Panc1 (cell line): ENCODE results near the gene TUBGCP3. TPM values are rescaled to one million over a fixed set of nuclear protein-coding genes. Genes with fewer than 3 reads are reported as not detected.

ENCODE experiments used
- ATAC-seq: fragments of 200-7000 bp; cut with Tn5 transposase; 2 replicates; pipeline ENCODE4 v1.9.1; 2020; ENCODE audit warnings: mild to moderate bottlenecking, moderate library complexity
- BruUV-seq: library from RNA; stranded (reverse); fragments of 400-500 nt; replicated peaks from 2 replicates; lab custom pipeline; 2021; lab: Mats Ljungman, UMichigan
- CTCF ChIA-PET: fragments of 300-600 bp; sonication (Branson Sonifier 250); formaldehyde crosslinking; loops from one replicate; lab custom pipeline; 2022; ENCODE audit warnings: antibody characterized with exemption; lab: Charles Lee
- POLR2A ChIA-PET: fragments of 300-600 bp; sonication (Branson Sonifier 250); formaldehyde crosslinking; loops from one replicate; lab custom pipeline; 2022; ENCODE audit warnings: antibody characterized with exemption; lab: Charles Lee
- DNase-seq: peaks from one replicate; pipeline ENCODE4 v3.0.0-alpha.2; 2010; ENCODE audit warnings: low read depth, low spot score
- H3K27ac ChIP-seq: 2 replicates; pipeline ENCODE4 v1.5.1; 2011; ENCODE audit warnings: mild to moderate bottlenecking, low read length, inconsistent platforms
- H3K27me3 ChIP-seq: fragments of 200-500 bp; sonication (Bioruptor generic); 2 replicates; pipeline ENCODE4 v1.6.0; 2014; ENCODE audit warnings: low read length, inconsistent platforms; ENCODE audit not compliant: control insufficient read depth, insufficient read depth
- H3K36me3 ChIP-seq: fragments of 200-500 bp; sonication (Bioruptor generic); 2 replicates; pipeline ENCODE4 v1.5.1; 2014; ENCODE audit warnings: inconsistent platforms, mild to moderate bottlenecking, low read length, moderate library complexity; ENCODE audit not compliant: control insufficient read depth, insufficient read depth
- H3K4me1 ChIP-seq: 2 replicates; pipeline ENCODE4 v1.5.1; 2011; ENCODE audit warnings: inconsistent platforms, mild to moderate bottlenecking, low read length, moderate library complexity; ENCODE audit not compliant: control insufficient read depth, insufficient read depth
- H3K4me3 ChIP-seq, 2 experiments: 2 replicates each; pipeline ENCODE4 v1.5.1; 2011 to 2012; ENCODE audit warnings: low read depth in 2 of 2, low read length in 2 of 2, mild to moderate bottlenecking in 2 of 2, inconsistent platforms in 1 of 2, moderate library complexity in 1 of 2
- H3K9me3 ChIP-seq: fragments of 200-500 bp; sonication (Bioruptor generic); 2 replicates; pipeline ENCODE4 v1.5.1; 2014; ENCODE audit warnings: low read depth, mild to moderate bottlenecking, inconsistent platforms, low read length, moderate library complexity; ENCODE audit not compliant: control insufficient read depth, insufficient read depth
- POLR2AphosphoS5 ChIP-seq: IDR thresholded peaks from 2 replicates; pipeline ENCODE4 v1.6.1; 2012; ENCODE audit warnings: mild to moderate bottlenecking, low read depth, low read length, moderate library complexity
- SIN3A ChIP-seq: IDR thresholded peaks from 2 replicates; pipeline ENCODE4 v1.6.1; 2012; ENCODE audit warnings: low read depth, mild to moderate bottlenecking, low read length, moderate library complexity, borderline replicate concordance; ENCODE audit not compliant: insufficient read depth
- TCF7L2 ChIP-seq: IDR thresholded peaks from 2 replicates; pipeline ENCODE4 v1.6.1; 2011; ENCODE audit warnings: mild to moderate bottlenecking, low read depth, low read length, inconsistent platforms
- in situ Hi-C: cut with HindIII; loops from 2 replicates; pipeline ENCODE4 v1.10.0; 2016; ENCODE audit warnings: low sequenced_read_pairs, low pct_unique_long_range_greater_than_20kb
- intact Hi-C: fragments of 100-400 bp; cut with micrococcal nuclease; formaldehyde crosslinking; loops from one replicate; pipeline ENCODE4 v1.10.0; 2022; ENCODE audit not compliant: unreplicated experiment
- total RNA-seq: library from RNA; stranded (reverse); gene quantifications from one replicate; pipeline ENCODE4 v1.2.1, GENCODE V29; 2021; ENCODE audit not compliant: unreplicated experiment
- TF ChIP-seq, protein P1 (sequence below), 2 experiments: IDR thresholded peaks; 2 replicates each; pipeline ENCODE4 v1.6.1; 2011 to 2012; ENCODE audit warnings: low read depth in 2 of 2, control low read depth in 1 of 2, low read length in 1 of 2, mild to moderate bottlenecking in 1 of 2, moderate library complexity in 1 of 2; ENCODE audit not compliant: insufficient read depth in 1 of 2
- TF ChIP-seq, protein P2 (sequence below): fragments of 450-650 bp; IDR thresholded peaks from 2 replicates; pipeline ENCODE4 v1.5.1; 2017; ENCODE audit warnings: mild to moderate bottlenecking

TUBGCP3 gene
- total RNA-seq, 1 experiment from 2014 or later: 28.4 TPM

DNA sequence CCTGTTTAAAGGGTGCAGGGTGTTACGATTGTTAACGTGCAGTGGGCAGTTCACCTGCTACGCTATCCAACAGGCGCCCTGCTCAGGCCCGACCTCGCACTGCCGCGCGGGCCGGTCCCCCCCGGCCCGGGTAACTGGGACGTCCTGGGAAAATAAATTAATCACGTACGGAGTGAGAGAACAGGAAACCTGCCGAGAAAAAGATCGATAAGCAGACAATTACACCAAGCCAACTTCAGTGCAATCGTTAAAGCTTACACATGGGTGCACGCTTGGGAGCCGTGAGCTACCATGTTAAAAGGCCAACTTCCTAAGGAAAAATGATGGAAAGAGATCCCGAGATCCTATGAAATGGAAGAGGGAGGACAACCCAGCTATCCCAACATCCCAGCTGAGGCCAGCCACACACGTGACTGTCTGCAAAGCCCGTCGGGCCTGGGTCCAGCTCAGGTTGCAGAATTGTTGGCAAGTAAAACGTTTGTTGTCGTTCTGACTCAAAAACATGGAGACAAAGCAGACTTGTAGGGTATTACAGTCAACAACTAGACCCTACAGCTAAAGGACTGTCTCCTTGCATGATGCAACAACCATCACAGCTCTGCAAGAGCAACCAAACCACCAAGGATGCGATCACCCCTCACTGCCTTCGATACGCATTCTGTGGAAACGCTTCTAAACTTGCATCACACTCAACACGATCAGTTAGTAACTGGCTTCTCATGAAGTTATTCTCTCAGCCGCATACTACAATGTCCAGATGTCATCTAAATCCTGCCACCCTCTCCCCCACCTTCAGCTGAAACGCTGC is 741 bp upstream of the TUBGCP3 start:
- H3K27ac ChIP-seq: peak overlapping the region; percentile 95
- TF ChIP-seq TCF7L2 (no peak), POLR2AphosphoS5 (no peak), SIN3A (no peak)
- TF ChIP-seq, protein P1, sequence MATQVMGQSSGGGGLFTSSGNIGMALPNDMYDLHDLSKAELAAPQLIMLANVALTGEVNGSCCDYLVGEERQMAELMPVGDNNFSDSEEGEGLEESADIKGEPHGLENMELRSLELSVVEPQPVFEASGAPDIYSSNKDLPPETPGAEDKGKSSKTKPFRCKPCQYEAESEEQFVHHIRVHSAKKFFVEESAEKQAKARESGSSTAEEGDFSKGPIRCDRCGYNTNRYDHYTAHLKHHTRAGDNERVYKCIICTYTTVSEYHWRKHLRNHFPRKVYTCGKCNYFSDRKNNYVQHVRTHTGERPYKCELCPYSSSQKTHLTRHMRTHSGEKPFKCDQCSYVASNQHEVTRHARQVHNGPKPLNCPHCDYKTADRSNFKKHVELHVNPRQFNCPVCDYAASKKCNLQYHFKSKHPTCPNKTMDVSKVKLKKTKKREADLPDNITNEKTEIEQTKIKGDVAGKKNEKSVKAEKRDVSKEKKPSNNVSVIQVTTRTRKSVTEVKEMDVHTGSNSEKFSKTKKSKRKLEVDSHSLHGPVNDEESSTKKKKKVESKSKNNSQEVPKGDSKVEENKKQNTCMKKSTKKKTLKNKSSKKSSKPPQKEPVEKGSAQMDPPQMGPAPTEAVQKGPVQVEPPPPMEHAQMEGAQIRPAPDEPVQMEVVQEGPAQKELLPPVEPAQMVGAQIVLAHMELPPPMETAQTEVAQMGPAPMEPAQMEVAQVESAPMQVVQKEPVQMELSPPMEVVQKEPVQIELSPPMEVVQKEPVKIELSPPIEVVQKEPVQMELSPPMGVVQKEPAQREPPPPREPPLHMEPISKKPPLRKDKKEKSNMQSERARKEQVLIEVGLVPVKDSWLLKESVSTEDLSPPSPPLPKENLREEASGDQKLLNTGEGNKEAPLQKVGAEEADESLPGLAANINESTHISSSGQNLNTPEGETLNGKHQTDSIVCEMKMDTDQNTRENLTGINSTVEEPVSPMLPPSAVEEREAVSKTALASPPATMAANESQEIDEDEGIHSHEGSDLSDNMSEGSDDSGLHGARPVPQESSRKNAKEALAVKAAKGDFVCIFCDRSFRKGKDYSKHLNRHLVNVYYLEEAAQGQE (IDR thresholded peaks at IDR 0.05; ENCODE audit: insufficient read depth in 1 of 2, low read depth in 2 of 2, low read length in 1 of 2): no peak
- TF ChIP-seq, protein P2, sequence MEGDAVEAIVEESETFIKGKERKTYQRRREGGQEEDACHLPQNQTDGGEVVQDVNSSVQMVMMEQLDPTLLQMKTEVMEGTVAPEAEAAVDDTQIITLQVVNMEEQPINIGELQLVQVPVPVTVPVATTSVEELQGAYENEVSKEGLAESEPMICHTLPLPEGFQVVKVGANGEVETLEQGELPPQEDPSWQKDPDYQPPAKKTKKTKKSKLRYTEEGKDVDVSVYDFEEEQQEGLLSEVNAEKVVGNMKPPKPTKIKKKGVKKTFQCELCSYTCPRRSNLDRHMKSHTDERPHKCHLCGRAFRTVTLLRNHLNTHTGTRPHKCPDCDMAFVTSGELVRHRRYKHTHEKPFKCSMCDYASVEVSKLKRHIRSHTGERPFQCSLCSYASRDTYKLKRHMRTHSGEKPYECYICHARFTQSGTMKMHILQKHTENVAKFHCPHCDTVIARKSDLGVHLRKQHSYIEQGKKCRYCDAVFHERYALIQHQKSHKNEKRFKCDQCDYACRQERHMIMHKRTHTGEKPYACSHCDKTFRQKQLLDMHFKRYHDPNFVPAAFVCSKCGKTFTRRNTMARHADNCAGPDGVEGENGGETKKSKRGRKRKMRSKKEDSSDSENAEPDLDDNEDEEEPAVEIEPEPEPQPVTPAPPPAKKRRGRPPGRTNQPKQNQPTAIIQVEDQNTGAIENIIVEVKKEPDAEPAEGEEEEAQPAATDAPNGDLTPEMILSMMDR: no peak
- peak; percentile 4; the same call in 1 of the 2 replicates for ATAC-seq
- no peaks in the 10 kb centered on the region; the same call in none of the 2 replicates for H3K36me3 ChIP-seq
- no peak for DNase-seq
- intact Hi-C loops (no loop called here), in situ Hi-C loops (no loop called here)
- H3K4me3 ChIP-seq: peak overlapping the region; percentile 79 to 81
- peaks cover 16% of the 10 kb centered on the region for H3K4me1 ChIP-seq
- H3K9me3 ChIP-seq: no peaks in the 10 kb centered on the region
- ChIA-PET CTCF (no interaction called here), POLR2A (no interaction called here)
- TSS peak; percentile 87 for BruUV-seq
- H3K27me3 ChIP-seq: no peaks in the 10 kb centered on the region

DNA sequence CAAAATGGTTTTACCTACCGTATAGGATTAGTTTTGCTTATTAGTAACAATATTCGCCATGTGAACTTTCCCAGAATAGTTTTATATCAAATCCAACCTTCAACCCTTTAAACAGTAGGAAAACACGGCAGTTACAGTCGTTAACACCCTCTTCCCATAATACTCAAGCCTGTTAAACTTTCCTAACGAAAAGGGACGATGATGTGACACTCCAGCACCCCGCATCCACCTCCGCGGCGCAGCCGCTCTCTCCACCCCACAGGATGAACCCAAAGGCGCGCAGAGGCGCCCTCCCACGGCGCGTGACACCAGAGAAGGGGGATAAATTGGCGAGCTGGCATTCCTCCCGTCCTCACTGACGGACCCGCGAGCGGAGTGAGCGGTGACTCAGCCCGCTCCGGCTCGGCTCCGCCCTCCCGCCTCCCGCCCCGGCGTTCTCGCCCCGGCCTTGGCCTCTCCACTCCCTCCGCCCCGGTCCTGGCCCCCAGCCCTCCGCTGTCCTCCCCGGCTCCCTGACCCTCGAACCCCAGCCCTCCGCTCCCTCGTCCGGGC is 665 bp downstream of the TUBGCP3 start:
- in situ Hi-C loops: no loop called here
- no peak for TF ChIP-seq TCF7L2
- TF ChIP-seq, protein P1 (IDR thresholded peaks at IDR 0.05; ENCODE audit: insufficient read depth in 1 of 2, low read depth in 2 of 2, low read length in 1 of 2): no peak
- no peak for TF ChIP-seq SIN3A
- TF ChIP-seq, protein P2: no peak
- no peak; the same call in 1 of the 2 replicates for TF ChIP-seq POLR2AphosphoS5
- POLR2A ChIA-PET: no interaction called here

More for the DNA sequence above, 665 bp downstream of the TUBGCP3 start:
- ATAC-seq (peak; percentile 93), DNase-seq (no peak)
- CTCF ChIA-PET: no interaction called here
- no peaks in the 10 kb centered on the region; the same call in none of the 2 replicates for H3K36me3 ChIP-seq
- H3K4me3 ChIP-seq: peak overlapping the region; percentile 79 to 81
- peaks cover 16% of the 10 kb centered on the region for H3K4me1 ChIP-seq
- H3K9me3 ChIP-seq: no peaks in the 10 kb centered on the region
- H3K27ac ChIP-seq: peak overlapping the region; percentile 95
- intact Hi-C loops: no loop called here
- no TSS peak for BruUV-seq
- H3K27me3 ChIP-seq: no peaks in the 10 kb centered on the region
